ENCODE results near the gene ABCF2. TPM values are rescaled to one million over a fixed set of nuclear protein-coding genes. Genes with fewer than 3 reads are reported as not detected.
A peak's percentile ranks its signal among the peaks of the same experiment; 100 is the strongest.

ABCF2 gene
- total and polyA plus RNA-seq, 2 donors from 2014 or later = 22.5 to 30.8 TPM

DNA sequence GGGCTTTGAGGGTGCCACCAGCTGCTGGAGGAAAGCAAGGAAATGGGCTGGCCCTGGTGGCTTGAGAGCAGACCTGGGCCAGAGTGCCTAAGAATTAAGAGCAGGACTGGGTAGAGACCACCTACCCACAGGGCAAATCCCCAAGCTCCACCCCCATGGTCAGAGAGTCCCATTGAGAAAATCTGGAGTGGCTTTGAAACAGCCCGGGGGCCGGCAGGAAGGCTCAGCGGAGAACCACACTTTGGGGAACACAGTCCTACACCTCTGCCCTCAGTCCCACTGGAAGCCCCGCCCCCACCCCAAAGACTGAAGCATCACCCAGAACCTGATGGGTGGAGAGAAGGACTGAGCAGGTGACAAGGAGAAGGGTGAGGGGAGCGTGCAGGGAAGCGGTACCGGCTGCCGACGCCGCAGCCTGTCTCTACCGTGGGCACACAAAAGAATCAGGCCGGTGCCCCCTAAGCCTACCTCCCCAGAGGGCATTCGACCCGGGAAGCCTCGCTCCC is 17.9 kb upstream of the ABCF2 start:
- no peaks in the 10 kb centered on the region for H3K9me3 ChIP-seq (ENCODE audit: control insufficient read depth in 2 of 3, insufficient read depth in 1 of 3, low read length in 3 of 3)
- H3K36me3 ChIP-seq (ENCODE audit: control insufficient read depth in 2 of 3, insufficient read depth in 3 of 3, low read length in 3 of 3) = peaks cover 0 to 4% (median 2%) of the 10 kb centered on the region in 3 donors
- H3K4me1 ChIP-seq (ENCODE audit: control insufficient read depth in 2 of 3, insufficient read depth in 2 of 3, low read depth in 1 of 3, low read length in 3 of 3) = peaks cover 0 to 41% (median 12%) of the 10 kb centered on the region in 3 donors
- H3K4me3 ChIP-seq (ENCODE audit: low read length in 3 of 3) = peak overlapping the region in 1 of 3 donors; percentile 39
- intact Hi-C loops (cut with DNase I) = loop anchor here (10.0 kb wide), 1 partner anchor 60 kb away; no protein-coding TSS in a partner anchor
- DNase-seq (peak in 3 of 5 donors; percentile 5 to 74 (median 73)), FAIRE-seq (no peak)
- TF ChIP-seq CTCF (IDR thresholded peaks at IDR 0.05; ENCODE audit: borderline replicate concordance, extremely low read depth, insufficient read depth) = no peak
- no peak overlapping the region for H3K9ac ChIP-seq (ENCODE audit: low read length in 3 of 3)
- no peaks in the 10 kb centered on the region for H3K27me3 ChIP-seq (ENCODE audit: control insufficient read depth, insufficient read depth, low read length)
- H3K27ac ChIP-seq (ENCODE audit: low read depth in 2 of 2, low read length in 2 of 2) = no peak overlapping the region

DNA sequence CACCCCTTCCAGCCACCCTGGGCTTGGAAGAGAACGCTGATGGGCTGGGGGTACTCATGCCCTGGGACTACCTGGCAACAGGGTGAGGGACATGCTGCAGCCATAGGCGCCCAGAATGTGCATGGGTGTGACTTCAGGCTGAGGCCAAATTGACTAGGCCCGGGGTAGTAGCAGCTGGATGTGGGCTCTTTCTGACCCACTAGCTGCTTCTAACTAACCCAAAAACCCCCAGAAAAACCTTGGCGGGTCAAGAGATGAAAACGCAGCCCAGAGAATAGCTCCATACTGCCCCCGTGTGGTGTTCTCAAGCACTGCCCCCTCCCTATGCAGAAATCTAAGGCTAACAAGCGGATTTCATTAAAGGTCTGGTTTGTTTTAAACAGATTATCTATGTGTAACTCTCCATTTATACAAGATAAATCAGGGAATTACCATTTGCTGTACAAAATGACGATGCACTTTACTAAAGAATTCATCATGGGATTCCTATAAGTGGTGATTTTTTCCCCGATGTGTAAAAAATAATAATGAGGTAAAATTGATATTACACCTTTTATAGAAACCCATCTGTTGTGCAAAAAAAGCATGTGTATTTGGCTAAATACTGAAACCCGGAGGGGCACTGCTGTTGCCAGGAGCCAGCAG is 17.3 kb upstream of the ABCF2 start:
- Histone ChIP-seq H3K9me3 (ENCODE audit: control insufficient read depth in 2 of 3, insufficient read depth in 1 of 3, low read length in 3 of 3) (no peaks in the 10 kb centered on the region), H3K4me3 (ENCODE audit: low read length in 3 of 3) (no peak overlapping the region), H3K4me1 (ENCODE audit: control insufficient read depth in 2 of 3, insufficient read depth in 2 of 3, low read depth in 1 of 3, low read length in 3 of 3) (peaks cover 0 to 37% (median 10%) of the 10 kb centered on the region in 3 donors), H3K36me3 (ENCODE audit: control insufficient read depth in 2 of 3, insufficient read depth in 3 of 3, low read length in 3 of 3) (peaks cover 0 to 6% (median 2%) of the 10 kb centered on the region in 3 donors), H3K27ac (ENCODE audit: low read depth in 2 of 2, low read length in 2 of 2) (no peak overlapping the region), H3K9ac (ENCODE audit: low read length in 3 of 3) (no peak overlapping the region), H3K27me3 (ENCODE audit: control insufficient read depth, insufficient read depth, low read length) (no peaks in the 10 kb centered on the region)
- peak; percentile 59 for TF ChIP-seq CTCF (IDR thresholded peaks at IDR 0.05; ENCODE audit: borderline replicate concordance, extremely low read depth, insufficient read depth)
- DNase-seq (peak; percentile 60 to 79 (median 66)), FAIRE-seq (peak; percentile 11)
- intact Hi-C loops (cut with DNase I) = loop anchor here (10.0 kb wide), 1 partner anchor 60 kb away; no protein-coding TSS in a partner anchor

DNA sequence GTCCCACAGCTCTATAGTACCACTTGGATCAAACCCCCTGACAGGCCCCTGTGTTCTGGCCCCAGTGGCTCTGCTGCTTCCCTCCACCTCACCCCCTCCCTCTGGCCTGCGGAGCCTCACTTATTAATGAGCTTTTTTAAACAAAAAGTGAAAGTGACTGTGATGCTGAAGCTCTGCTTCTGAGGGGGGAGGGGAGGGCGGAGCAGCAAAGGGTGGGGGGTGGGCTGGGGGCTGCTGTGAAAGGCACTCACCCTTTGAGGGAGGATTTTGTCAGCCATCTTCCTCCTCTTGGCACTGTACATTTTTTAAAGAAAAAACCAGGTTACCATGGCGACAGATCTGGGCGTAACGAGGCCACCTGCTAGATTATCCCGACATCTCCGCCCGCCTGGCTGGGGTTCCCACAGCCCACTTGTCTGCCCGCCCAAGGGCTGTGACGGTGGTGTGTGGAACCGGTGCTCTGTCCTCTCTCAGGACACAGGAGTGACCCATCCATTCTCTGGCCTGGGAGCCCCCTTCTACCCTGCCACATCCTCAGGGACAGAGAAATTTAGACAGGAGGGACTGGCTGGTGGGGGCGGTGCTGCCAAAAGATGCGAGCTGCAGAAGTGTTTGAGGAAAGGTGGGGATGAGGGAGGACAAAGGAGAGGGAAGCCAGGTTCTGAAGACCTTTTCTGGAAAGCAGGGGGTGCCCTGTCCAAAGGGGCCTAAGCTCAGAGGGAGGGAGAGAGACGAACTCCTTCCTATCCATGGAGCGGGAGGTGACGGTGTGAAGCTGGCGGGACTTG is 16.6 kb upstream of the ABCF2 start:
- Histone ChIP-seq H3K36me3 (ENCODE audit: control insufficient read depth in 2 of 3, insufficient read depth in 3 of 3, low read length in 3 of 3) (peaks cover 0 to 11% (median 2%) of the 10 kb centered on the region in 3 donors), H3K4me3 (ENCODE audit: low read length in 3 of 3) (no peak overlapping the region), H3K9me3 (ENCODE audit: control insufficient read depth in 2 of 3, insufficient read depth in 1 of 3, low read length in 3 of 3) (no peaks in the 10 kb centered on the region), H3K9ac (ENCODE audit: low read length in 3 of 3) (no peak overlapping the region), H3K27ac (ENCODE audit: low read depth in 2 of 2, low read length in 2 of 2) (no peak overlapping the region), H3K4me1 (ENCODE audit: control insufficient read depth in 2 of 3, insufficient read depth in 2 of 3, low read depth in 1 of 3, low read length in 3 of 3) (peaks cover 0 to 32% (median 10%) of the 10 kb centered on the region in 3 donors), H3K27me3 (ENCODE audit: control insufficient read depth, insufficient read depth, low read length) (no peaks in the 10 kb centered on the region)
- no peak for TF ChIP-seq CTCF (IDR thresholded peaks at IDR 0.05; ENCODE audit: borderline replicate concordance, extremely low read depth, insufficient read depth)
- no peak for FAIRE-seq
- intact Hi-C loops (cut with DNase I) = loop anchor here (10.0 kb wide), 1 partner anchor 61 kb away; no protein-coding TSS in a partner anchor
- DNase-seq = peak in 3 of 5 donors; percentile 24 to 62 (median 37)

Measured in kidney (tissue), 14 donors.